GM19324 (cell line): Measurements from ENCODE around the gene SLC22A1.
"Not testable (repeated sequence)": the region's sequence is repeated elsewhere in the genome, so short reads cannot be mapped to it uniquely, and the experiment has no call there.

Source experiments
- ATAC-seq: cut with Tn5 transposase; IDR thresholded peaks from one replicate; pipeline ENCODE4 v1.9.1; 2021; ENCODE audit warnings: mild to moderate bottlenecking, moderate library complexity; ENCODE audit not compliant: unreplicated experiment, low FRiP score

Gene SLC22A1

DNA sequence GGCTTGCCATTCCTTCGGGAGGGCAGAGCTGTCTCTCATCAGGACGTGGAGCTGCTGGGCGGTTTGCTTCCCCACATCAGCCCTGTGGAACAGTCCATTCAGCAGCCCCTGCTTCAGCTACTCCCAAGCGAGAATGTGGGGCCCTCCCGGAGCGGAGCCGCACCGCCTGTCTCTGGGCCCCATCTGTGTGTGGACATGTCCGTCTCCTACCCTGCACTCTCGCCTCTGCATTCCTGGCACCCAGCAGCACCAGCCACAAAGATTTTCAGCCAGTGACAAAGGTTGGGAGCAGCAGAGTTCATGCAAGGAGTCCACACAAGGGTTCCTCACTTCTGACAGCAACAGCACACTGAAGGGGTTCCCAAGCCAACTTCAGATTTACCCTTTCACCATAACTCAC, 29.0 kb upstream of the SLC22A1 start:
- ATAC-seq: no peak

DNA sequence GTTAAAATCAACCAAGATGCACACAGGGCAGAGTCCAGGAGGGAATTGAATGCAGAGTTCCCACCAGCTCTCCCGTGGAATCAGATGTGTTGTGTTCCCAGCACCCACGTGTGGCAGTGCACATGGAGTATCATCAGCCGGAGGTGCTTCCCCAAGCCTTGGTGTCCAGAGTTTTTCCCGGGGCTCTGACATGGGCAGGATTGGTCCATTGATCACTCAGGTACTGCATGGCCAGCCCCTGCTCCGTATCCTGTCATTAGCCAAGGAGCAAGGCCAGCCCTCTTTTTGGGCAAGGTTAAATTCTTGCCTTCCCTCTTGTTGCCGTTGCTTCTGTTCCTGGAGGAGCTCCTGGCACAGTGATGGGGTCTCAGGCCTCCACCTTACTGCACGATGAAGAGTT, 28.6 kb upstream of the SLC22A1 start:
- no peak for ATAC-seq

DNA sequence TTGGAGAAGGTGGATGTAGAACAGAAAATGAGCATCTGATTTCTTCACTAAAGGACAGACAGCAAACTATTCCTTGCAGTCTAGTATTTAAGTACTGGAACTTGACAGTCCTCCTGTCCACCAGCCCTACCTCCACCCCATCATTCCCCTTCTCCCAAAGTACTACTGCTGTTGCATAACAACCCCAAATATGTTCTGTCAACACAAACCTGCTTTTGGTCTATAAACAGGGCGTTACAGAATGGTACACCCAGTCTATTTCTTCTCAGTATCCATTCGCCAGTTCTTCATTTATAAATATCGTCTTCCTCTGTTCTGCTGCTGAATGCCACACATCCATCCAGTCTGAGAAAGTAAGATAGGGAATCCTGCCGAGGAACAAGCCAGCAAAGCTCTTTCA, 27.7 kb upstream of the SLC22A1 start:
- ATAC-seq: no peak

DNA sequence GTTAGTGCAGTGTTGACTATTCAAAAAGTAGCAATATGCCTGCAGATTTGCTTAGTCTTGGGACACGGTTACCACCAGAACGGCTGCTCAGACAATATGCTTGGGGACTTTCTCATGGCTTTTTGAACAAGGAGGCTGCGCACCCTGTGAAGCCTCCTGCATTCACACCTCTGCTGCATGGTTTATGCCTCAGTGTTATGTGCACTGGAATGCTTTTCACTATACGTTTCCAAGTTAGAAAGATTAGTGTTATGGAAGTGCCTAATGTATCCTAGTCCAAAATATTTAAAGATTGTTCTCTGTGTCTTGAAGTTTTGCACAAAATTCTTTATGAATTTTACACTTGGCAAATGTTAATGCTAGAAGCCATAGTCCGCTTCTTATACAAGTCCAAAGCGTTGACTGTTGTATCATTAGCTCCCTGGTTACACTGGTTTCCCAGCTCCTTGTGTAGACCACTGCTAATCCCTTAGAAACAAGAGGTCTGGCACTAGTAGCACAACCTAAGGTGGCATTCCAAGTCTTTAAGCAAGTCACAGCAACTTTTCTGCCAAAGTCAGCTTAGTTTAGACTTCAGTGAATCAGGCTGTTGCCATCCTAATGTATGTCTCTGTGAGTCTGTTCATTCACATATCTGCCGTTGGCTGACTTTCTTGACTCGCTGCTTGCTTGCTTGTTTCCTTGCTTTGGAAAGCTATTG, 26.3 kb upstream of the SLC22A1 start:
- ATAC-seq: no peak

DNA sequence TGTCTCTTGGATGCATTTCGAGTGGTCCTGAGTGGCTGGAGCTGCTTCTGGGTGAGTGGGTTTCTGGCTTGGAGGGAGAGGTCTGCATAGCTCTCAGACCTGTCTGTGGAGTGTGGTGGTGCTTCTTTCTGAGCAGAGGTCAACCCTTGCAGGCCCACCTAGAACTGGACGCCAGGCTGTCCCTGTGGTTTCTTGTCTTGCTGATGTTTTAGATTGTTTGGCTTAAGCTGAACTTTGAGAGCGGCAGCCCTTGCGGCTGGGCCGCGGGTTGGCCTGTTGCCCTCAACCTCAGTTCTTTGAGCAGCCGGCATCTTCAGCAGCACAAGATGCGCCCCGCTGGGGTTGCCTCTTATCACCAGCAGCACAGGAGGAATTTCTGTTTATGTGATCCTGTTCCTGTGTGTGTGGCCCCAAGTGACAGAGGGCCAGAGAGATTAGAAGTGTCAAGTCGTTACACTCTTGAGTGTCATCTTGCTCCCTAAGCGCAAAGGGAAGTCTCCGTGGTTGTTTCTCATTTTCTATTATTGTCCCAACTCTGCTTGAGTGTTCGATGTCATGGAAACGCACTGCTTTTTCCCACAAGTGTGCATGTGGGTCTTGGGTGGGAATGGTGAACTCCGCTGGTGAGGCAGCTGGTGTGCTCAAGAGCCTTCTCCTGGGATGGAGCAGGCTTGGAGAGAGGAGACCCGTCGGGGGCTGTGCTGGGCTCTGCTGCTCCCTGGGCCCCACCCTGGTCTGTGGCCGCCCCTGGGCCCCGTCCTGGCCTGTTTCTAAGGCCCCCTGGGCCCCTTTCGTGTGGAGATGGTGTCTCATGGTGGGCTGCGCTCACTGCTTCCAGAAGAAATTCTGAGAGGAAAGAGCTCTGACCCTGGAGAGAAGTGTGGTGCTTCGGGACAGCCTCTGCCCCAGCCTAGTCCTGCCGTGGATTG, 20.1 kb upstream of the SLC22A1 start:
- ATAC-seq: no peak

DNA sequence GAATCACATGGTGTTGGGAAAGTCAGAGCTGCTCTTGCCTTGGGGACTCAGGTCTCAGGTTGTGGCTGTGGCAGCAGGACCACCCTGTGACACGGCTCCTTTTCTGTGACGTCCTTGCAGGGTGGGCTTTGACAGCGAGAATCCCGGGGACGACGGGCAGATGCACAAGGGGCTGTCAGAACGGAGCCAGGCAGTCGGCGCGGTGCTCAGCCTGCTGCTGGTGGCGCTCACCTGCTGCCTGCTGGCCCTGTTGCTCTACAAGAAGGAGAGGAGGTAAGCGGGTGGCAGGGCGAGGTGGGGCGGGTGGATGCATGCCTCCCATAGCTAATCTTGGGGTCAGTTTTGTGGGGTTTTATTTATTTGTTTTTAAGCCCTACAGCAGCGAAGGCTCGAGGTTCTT, 19.2 kb upstream of the SLC22A1 start:
- ATAC-seq: no peak

DNA sequence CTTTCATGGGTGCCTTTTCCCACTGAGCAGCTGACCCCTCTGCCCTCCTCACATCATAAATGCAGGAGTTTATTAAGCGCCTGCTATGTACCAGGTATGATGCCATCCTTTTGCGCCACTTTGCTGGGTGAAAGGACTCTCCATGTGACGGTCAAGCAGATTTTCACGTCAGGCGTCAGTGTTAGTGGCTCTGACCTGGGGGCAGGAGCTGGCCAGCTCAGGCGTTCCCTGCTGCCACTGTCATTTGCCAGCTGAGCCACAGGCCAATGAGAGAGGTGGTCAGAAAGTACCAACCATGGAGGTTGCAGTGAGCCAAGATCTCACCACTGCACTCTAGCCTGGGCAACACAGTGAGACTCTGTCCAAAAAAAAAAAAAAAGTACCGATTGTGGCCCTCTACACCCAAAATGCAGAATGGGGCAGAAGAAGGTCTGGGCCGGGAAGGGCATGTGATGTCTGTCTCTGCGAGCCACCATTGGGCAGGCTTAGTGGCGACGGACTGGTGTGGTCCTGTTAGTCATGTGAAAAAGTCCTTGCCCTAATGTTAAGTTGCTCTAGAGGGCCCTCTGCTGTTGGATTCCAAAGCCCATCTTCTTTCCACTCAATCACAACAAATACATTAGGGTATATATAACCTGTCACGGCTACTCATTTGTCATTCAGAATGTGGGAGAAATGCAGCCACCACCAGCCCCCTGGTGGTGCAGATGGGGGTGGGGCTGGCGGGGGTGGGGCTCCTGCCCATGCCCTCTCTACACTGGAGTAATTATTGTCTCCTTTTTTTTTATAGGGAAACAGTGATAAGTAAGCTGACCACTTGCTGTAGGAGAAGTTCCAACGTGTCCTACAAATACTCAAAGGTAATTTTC, 18.4 kb upstream of the SLC22A1 start:
- no peak for ATAC-seq

DNA sequence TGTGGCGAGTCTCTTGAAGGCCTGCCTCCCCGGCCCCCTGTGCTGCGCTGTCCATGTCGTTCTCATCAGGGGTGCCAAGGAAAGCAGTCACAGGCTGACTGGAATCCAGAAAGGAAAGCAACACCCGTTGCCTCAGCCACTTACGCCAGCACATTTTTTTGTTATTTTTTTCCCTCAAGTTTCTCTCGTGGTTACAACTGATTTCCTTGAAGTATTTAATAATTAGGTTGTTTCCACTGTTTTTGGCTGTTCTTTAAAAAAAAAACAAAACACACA, 17.9 kb upstream of the SLC22A1 start:
- ATAC-seq: no peak

DNA sequence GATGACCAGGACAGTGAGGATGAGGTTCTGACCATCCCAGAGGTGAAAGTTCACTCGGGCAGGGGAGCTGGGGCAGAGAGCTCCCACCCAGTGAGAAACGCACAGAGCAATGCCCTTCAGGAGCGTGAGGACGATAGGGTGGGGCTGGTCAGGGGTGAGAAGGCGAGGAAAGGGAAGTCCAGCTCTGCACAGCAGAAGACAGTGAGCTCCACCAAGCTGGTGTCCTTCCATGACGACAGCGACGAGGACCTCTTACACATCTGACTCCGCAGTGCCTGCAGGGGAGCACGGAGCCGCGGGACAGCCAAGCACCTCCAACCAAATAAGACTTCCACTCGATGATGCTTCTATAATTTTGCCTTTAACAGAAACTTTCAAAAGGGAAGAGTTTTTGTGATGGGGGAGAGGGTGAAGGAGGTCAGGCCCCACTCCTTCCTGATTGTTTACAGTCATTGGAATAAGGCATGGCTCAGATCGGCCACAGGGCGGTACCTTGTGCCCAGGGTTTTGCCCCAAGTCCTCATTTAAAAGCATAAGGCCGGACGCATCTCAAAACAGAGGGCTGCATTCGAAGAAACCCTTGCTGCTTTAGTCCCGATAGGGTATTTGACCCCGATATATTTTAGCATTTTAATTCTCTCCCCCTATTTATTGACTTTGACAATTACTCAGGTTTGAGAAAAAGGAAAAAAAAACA, 16.6 kb upstream of the SLC22A1 start:
- ATAC-seq: no peak

DNA sequence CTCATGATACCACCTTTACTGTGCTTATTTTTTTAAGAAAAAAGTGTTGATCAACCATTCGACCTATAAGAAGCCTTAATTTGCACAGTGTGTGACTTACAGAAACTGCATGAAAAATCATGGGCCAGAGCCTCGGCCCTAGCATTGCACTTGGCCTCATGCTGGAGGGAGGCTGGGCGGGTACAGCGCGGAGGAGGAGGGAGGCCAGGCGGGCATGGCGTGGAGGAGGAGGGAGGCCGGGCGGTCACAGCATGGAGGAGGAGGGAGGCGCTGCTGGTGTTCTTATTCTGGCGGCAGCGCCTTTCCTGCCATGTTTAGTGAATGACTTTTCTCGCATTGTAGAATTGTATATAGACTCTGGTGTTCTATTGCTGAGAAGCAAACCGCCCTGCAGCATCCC, 15.6 kb upstream of the SLC22A1 start:
- ATAC-seq: no peak

DNA sequence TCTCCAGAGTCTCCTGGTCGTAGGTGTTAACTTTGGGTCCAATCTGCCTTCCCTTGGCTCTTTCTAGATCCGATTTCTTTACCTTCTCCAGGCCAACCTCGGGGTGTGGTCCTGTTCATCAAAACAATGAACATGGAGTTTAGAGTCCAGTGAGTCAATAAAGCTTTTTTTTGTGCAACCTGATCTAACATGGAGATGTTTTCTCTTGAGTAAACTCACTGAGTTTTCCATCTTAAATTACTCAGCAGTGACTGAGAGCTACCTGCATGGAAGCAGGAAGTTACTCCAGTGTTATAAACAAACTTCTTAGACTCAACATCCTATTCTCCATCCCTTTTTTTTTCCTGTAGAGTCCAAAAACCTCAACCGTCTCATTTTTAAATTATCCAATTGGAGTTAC, 14.9 kb upstream of the SLC22A1 start:
- ATAC-seq: no peak

DNA sequence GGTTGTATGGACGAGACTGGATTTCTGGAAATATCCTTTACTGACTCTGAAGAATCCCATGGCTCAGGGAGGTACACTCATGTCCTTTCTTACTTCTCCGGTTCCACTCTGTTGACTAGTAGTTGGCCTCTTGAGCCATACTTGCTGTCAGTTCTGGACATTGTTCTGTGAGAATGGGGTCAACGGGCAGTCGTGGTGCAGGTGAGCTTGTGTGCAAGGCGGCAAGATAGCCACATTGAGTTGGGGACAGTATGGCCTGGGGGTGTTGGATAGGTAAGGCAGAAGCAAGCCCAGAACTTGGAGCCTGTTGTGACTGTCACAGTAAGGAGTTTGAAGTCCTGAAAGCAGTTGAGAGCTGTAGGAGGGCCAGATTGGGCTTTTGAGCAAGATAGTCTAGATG, 13.5 kb upstream of the SLC22A1 start:
- ATAC-seq: no peak

DNA sequence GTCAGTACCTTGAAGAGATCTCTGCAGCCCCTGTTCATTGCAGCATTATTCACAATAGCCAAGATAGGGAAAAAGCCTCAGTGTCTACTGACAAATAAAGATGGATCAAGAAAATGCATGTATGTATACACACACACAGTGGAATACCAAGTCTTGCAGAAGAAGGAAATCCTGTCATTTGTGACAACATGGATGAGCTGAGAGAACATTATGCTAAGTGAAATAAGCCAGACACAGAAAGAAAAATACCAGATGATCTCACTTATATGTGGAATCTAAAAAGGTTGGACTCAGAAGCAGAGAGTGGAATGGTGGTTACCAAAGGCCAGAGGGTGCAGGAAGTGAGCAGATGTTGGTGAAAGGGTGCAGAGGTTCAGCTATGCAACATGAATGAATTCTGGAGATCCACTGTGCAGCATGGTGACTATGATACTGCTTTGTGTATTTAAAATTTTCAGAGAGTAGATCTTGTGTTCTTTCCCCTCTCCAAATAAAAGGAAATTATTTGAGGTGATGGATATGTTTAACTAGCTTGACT, 11.0 kb upstream of the SLC22A1 start:
- ATAC-seq: no peak

DNA sequence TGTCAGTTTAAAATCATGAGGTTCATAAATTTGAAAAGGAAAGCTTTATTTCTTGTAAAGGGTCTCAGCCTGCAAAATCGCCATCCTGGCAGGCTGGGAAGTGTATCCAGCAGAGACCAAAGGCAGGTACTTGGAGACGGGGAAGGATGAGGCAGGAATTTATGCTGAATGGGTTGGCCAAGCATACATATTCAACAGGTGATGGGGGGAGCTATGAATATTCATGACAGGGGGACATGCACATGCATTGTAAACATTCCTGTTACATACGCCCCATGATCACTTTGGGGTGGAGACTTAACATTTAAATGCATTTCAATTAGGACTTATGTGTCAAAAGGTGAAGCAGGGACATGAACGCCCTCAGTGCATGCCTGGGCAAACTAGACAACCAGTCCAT, 9.8 kb upstream of the SLC22A1 start:
- ATAC-seq: no peak

DNA sequence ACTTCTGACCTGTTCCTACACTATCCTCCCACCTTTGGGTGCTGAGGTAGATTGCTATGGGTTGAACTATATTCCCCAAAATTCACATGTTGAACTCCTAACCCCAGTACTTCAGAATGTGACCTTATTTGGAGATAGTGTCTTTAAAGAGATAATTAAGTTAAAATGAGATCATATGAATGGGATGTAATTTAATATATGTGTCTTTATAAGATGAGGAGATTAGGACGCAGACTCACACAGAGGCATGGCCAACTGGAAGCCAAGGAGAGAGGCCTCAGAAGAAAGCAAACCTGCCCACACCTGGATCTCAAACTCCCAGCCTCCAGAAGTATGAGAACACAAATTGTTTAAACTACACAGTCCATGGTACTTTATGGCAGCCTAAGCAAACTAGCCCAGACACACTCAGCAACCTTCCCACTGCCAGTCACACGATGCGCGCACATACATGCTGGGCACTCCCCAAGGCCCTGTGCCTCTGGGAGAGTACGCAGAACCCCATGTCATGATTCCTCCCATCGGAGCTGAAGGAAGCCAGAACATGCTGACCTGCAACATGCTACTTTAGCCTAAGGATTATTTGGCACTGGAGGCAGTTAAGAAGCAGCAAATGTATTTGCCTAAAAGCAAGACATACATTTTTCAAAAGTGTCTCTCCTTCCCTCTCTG, 8.9 kb upstream of the SLC22A1 start:
- ATAC-seq: no peak

DNA sequence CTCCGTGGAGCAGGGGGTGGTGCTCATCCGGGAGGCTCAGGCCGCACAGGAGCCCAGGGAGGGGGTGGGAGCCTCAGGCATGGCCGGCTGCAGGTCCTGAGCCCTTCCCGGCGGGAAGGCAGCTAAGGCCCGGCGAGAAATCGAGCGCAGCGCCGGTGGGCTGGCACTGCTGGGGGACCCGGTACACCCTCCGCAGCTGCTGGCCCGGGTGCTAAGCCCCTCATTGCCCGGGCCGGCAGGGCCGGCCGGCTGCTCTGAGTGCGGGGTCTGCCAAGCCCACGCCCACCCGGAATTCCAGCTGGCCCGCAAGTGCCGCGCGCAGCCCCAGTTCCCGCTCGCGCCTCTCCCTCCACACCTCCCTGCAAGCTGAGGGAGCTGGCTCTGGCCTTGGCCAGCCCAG, 7.1 kb upstream of the SLC22A1 start:
- not testable (repeated sequence) for ATAC-seq

DNA sequence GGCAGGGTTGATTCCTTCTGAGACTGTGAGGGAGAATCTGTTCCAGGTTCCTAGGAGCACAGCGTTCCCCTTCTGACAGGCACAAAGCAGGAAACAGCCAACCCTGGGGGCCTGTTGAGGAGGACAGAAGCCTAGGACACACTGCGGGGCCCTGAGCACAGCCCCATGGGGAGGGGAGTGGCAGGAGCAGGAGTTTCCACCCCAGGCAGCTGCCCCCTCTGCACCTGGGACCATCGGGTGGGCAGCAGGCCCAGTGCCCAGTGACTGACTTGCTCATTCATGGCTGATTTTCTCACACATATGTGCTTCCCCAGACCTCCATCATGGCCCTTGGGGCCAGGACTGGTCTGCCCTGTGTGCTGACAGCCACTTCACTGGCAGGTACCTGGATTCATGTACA, 6.2 kb upstream of the SLC22A1 start:
- ATAC-seq: no peak

DNA sequence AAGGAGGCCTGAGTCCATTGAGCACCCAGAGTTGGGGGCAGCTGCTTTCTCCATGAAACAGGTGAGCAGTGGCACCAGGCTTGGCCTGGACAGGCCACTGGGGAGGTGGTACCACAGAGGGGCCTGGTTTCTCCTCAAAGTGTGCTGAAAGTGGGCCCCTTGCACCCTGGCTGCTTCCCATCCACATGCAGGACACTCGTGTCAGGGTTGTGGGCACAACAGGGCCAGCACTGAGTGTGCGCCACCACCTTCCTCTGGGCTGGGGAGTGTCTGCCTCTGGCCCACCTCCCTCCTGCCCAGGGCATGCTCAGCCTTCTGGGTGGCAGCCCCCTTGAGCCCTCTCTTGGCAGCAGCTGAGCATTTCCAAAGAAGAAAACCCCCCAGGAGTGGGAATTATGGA, 5.2 kb upstream of the SLC22A1 start:
- no peak for ATAC-seq

DNA sequence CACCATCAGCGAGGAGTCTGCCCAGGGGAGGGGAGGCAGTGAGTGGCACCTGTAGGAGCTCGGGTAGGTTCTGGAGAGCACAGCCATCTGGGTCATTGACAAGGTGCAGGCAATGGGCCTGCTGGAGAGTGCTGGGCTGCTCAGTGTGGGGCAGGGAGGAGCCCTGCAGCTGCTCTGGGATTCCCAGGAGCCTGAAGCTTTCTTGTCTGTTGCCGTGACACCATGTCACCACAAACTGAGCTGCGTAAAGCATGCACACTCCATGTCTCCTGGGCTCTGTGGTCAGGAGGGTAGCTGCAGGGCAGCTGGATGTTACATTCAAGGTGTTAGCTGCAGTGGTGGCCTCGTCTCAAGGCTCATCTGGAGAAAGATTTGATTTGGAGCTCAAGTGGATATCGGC, 4.5 kb upstream of the SLC22A1 start:
- no peak for ATAC-seq
